Activated CD4-positive, alpha-beta T cell treated with anti-CD3 and anti-CD28 coated beads, Interleukin-2, Interleukin-6, amounts not matched to agents 100 ng/mL and 50 ng/mL, durations not matched to agents 16 hours and 8 hours (primary cell): ENCODE data around the gene RAPGEF5.

Source experiments
- DNase-seq: peaks from one replicate; pipeline ENCODE4 v3.0.0-alpha.2; 2020

RAPGEF5 gene, protein sequence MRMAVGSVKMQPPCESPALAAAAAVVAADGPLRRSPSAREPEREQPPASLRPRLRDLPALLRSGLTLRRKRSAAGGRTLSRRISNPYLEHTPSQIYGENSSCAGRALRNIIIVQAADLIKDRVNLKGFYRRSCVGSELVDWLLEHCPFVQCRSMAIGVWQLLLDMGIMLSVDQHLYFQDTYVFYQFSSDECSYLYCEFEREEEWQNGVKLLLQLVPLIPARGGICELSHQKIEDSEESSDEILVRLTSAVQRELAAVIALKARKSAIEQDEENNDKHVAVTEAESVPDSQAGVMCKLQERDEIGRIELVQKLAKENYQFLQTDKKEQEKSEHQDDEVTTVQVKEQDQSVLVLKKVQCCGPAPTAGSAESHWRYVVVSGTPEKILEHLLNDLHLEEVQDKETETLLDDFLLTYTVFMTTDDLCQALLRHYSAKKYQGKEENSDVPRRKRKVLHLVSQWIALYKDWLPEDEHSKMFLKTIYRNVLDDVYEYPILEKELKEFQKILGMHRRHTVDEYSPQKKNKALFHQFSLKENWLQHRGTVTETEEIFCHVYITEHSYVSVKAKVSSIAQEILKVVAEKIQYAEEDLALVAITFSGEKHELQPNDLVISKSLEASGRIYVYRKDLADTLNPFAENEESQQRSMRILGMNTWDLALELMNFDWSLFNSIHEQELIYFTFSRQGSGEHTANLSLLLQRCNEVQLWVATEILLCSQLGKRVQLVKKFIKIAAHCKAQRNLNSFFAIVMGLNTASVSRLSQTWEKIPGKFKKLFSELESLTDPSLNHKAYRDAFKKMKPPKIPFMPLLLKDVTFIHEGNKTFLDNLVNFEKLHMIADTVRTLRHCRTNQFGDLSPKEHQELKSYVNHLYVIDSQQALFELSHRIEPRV

GRCh38 chr7:22356701-22357310 is at the start of gene RAPGEF5:
Gene RAPGEF5, minus strand, starts transcription at chr7:22357154. Its CDS starts 94 bp downstream, at chr7:22357060.
- DNase-seq, result peak; percentile 8

- no peak for DNase-seq
Observed at GRCh38 chr7:22406715-22407114, 49.8 kb upstream of the RAPGEF5 start.

DNA sequence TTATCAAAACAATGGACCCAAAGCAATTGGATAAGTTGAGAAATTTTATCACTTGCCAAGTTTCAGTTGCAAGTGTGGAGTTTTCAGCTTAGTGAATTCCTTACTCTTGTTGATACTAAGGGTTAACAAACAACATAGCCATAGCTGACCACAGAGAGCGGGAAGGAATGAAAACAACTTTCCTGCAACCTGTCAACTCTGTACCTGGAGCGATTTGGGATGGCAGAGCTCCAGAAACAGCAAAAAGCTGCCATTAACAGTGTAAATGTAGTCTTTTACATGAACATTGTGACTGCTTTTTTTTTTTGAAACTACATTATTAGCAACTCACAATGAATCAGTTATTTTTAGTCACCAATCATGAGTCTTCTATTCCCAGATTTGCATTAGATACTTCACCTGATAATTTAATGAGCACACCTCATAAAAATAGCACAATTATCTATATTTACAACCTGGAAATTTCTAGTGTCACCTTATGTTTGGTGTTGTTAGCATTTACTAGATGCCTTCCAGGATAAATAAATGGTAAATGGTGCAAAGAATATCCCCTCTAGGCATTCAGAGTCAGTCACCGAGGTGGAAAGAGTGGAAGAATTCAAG is 47.6 kb upstream of the RAPGEF5 start:
- DNase-seq, result no peak

DNA sequence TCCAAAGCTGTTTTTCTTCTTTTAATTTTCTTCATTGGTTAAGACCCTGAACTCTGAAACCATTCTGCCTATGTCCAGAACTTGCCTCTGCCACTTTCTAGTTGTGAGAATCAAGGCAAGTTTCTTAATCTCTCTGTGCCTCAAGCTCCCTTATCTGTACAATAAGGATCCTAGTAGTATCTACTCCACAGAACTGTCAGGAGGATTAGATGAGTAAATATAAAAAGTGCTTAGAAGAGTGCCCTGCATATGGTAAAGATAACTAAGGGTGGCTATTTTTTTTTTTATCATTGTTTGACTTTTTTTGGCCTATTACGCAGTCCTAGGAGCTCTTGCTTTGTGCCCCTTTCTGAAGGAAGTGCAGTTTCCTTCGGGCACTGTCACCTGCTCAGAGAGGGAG is 46.4 kb upstream of the RAPGEF5 start:
- DNase-seq, result no peak

DNA sequence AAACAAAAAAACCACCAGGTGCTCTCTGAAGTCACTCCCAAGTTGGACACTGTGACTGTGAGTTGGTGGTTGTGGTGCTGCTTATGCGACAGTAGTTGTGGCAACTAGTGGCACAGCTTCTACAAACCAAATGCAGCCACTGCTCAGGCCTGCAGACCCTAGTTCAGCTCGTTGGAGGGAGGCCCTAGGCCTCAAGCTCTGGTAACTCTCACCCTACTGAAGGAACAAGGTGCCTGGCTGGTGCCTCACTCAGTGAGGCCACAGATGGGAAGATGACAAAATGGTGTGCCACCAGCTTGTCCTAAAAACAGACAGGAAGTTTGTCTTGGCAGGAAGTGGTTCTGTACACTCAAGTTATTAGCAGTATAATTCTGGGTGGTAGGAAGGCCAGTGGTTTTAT is 45.3 kb upstream of the RAPGEF5 start:
- peak; percentile 22 for DNase-seq

- DNase-seq, result no peak
Observed at GRCh38 chr7:22400936-22401553, 44.1 kb upstream of the RAPGEF5 start.

DNA sequence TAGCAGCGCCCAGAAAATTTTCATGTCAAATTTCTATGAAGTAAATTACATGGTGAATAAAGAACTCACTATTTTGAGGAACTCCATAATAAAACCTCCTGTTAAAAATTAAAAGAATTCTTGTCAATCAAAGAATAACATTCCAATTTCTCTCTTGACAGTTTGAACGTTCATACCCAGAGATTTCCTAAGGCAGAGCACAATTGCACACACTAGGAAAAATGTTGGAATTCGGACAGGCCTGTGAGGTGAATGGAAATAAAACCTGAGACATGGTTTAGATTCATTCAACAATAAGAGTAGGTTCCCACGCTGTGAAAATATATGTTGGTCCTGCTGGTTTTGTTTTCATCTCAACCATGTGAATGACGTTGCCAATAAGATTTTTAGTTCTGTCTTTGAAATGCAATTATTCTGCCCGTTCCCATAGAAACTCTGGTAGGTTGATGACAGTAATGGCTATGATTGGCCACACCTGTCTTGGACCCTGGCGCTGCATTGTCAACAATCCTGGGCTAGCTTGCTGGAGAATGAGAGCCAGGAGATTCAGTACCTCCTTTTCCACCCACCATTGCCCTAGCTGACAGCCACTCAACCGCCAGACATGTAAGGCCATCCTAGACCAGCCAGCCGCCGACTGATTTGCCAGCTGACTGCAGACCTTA is 43.3 kb upstream of the RAPGEF5 start:
- DNase-seq, result no peak

DNA sequence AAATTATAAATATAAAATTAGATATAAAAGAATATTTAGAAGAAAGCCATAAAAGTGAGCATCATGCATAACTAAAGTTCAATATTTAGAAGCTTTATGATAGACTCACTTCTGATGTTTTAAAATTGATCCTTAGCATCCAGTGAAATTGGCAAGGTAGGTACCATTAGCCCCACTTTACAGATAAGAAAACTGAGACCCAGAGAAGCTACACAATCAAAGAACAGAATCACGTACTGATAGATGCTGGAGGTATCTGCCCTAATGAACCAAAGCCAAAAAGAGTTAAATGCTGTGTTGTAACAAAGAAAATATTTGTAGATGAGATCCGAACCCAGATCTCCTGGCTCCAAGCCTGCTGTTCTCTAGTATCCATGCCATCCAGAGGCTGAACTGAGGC is 42.6 kb upstream of the RAPGEF5 start:
- DNase-seq, result no peak

DNA sequence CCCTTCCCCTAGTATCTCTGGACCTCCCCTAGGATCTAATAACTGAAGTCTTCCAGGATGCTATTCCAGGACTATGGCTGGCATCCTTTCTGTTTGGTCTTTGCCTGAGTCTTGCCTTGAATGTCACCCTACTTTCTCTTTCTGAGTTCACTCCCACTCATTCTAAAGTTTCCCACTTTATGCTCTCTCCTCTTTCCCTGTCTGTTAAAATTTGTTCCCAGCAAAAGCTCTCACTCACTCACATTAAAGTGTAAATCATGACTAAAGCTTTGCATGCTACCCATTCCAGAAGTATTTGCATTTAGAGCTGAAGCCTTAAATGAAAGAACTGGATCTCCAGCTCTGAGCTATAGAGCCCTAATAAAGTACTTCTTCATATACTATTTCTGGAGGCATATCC is 42.1 kb upstream of the RAPGEF5 start:
- DNase-seq, result no peak

DNA sequence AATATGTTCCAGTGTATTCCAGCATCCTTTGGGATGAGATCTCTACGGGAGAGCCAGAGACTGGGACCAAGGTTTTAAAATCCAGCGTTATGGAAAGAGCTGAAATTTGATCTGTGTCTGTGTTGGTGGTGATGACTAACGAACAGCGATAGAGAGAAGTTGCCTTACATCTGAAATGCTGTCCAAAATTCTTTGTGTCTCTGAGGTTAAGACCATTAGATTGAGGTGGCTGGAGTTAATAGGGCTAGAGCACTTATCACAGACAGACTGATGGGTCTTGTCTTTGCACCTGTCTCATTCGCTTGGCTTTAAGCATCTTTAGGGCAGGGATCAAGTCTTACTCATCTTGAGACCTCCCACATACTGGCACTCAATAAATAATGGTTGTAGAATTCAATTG is 41.0 kb upstream of the RAPGEF5 start:
- DNase-seq, result no peak

- DNase-seq, result no peak
Observed at GRCh38 chr7:22395222-22395621, 38.3 kb upstream of the RAPGEF5 start.

DNA sequence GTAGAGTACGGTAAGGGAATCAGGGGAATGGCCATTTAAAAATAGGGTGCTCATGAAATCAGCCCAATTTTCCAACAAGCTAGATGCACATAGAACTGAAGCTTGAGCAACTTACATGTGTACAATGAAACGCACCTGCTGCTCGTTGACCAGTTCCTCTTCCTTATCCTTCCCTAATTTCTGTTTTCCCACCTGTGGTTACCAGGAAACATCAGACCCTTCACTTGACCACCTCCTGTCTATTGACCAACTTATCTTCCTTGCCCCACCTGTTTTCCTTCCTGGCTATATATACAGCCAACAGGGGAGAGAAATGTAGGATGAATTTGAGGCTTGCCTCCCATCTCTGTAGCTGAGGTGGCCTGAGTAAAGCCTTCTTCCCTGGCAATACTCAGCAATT is 37.8 kb upstream of the RAPGEF5 start:
- no peak for DNase-seq

DNA sequence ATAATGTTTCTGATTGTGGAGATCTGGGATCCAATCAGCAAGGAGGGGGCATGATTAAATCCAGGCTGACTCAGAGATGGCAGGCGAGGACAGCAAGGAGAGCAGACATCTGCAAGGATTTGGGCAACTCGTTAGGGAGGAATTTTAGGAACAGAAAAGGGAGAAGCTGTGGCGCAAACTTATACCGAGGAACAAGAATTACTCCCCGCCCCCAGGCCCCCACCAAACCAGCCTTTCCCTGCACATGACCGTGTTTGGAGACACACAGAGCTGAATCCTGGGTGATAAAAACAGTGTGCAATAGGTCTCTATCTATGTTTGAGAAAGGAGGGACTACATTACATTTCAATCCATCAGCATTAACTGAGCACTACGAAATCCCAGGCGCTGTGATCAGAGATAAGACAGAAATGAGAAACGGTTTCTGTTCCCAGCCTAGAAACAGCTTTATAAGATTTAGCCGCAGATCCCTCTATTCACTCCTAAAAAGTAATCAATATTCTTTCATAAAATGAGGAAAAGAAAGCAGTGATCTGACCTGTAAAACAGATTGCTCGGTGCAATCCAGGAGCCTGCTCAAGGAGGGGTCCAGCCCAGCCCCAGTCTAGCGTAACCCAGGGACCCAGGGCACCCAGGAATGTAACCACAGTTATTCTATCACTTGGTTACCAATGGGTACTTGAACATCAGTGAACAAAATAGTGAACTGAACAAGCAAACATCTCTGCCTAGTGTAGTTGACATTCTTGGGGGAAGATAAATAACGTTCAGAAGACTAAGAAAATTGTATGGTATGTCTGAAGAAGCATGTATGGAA is 37.2 kb upstream of the RAPGEF5 start:
- DNase-seq, result no peak

- DNase-seq, result no peak
Observed at GRCh38 chr7:22390516-22390915, 33.6 kb upstream of the RAPGEF5 start.

DNA sequence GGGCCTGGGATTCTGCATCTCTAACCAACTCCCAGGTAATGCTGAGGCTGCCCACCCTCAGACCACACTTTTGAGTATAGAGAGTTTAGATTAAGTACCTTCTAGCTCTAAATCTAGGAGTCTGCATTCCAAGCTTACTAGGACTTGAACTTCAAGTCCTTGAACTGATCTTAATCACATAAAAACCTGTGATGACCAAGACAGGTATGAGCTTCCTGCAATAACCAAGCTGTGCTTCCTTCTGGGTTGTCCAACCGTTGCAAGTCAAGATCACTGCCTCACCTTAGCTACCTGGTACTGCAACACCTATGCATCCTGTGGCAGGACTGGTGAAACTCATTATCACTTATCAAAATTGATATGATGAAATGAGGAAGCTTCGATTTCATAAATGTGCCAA is 32.9 kb upstream of the RAPGEF5 start:
- DNase-seq, result no peak

DNA sequence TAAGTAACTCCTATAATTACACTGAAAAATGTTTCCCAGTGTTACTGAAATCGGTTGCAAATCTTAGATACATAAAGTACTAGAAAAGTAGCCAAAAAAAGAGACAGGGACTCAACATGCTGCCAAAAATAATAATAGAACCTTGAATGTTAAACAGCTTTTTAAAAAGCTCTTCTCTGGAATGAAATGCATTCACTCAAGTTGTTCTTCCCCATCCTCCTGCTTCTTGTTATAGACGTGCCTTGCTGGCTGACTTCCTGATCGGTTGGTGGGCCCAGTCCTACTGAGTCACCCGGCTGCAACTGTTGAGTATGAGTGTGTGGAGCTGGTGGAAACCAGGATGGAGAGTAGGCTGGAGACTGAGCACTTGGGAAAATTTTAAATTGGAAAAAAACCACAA is 30.6 kb upstream of the RAPGEF5 start:
- DNase-seq, result no peak

GRCh38 chr7:22386865-22387264 is 29.9 kb upstream of the RAPGEF5 start:
- no peak for DNase-seq

DNA sequence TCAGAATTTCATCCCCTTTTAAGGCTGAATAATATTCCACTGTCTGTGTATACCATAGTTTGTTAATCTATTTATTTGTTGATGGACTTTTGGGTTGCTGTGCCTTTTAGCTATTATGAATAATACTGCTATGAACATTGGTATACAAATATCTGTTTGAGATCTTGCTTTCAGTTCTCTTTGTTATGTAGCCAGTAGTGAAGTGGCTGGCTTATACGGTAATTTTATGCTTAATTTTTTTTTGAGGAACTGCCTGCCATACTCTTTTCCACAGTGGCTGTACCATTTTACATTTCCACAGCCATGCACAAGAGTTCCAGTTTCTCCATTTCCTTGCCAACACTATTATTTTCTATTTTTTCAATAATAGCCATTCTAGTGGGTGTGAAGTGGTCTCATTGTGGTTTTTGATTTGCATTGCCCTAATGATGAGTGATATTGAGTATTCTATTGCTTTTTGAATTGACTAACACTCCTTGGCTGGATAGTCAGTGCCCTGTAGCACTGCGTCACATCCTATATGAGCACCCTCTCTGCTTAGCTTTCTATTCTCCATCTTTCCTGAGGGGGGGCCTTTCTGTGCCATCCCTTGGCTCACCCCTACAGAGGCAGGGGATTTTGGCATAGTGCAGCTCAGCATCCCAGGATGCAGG is 29.4 kb upstream of the RAPGEF5 start:
- no peak for DNase-seq

GRCh38 chr7:22385326-22385725 is 28.4 kb upstream of the RAPGEF5 start:
- no peak for DNase-seq

DNA sequence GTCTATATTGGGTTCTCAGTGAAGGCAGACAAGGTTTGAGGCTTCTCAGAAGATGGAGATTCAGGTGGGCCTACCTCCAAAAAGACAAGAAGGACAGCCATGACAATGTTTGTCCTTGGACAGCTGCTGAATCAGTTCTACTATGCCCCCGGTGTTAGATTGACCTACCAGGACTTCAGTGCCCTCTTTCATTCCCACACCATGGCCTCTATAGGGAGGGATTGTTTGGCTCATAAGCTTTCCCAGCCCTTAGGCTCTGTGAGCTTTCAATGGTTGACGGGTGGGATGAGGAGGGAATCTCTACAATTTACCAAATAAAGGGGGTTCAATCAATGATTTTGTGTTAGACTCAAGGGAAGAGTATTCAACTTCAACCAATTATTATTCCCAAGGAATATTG is 23.4 kb upstream of the RAPGEF5 start:
- DNase-seq, result no peak
